IMR-90 (cell line): ENCODE data around the gene REV3L. TPM values are rescaled to one million over a fixed set of nuclear protein-coding genes. Genes with fewer than 3 reads are reported as not detected.
A peak's percentile ranks its signal among the peaks of the same experiment; 100 is the strongest.

Experiments used
- ATAC-seq: fragments of 200-7000 bp; cut with Tn5 transposase; 2 replicates; pipeline ENCODE4 v1.9.1; 2020; ENCODE audit warnings: low read depth, mild to moderate bottlenecking, moderate library complexity
- BruUV-seq: library from RNA; stranded (reverse); fragments of 400-500 nt; replicated peaks from 2 replicates; lab custom pipeline; 2021; lab: Mats Ljungman, UMichigan
- CTCF ChIA-PET: fragments of 300-600 bp; formaldehyde crosslinking; extraction: SDS; loops from one replicate; lab custom pipeline; 2021; ENCODE audit warnings: antibody characterized with exemption; lab: Yijun Ruan, JAX
- POLR2A ChIA-PET: fragments of 300-600 bp; sonication (Branson Sonifier 250); formaldehyde crosslinking; loops from one replicate; lab custom pipeline; 2022; ENCODE audit warnings: antibody characterized with exemption; ENCODE audit not compliant: unreplicated experiment; lab: Charles Lee
- DNase-seq: peaks from one replicate; pipeline ENCODE4 v3.0.0; 2013
- H2AFZ ChIP-seq: replicated peaks from 2 replicates; pipeline ENCODE3; 2013; ENCODE audit warnings: low read length, mild to moderate bottlenecking; ENCODE audit not compliant: poor library complexity
- H2AK5ac ChIP-seq: 2 replicates; pipeline ENCODE4 v1.6.1; 2013; ENCODE audit warnings: low read depth, low read length, inconsistent platforms
- H2AK9ac ChIP-seq: replicated peaks from 2 replicates; pipeline ENCODE3; 2013; ENCODE audit warnings: mild to moderate bottlenecking, low read depth, low read length, moderate library complexity; ENCODE audit not compliant: poor library complexity
- H2BK120ac ChIP-seq: 2 replicates; pipeline ENCODE4 v1.6.1; 2013; ENCODE audit warnings: low read depth, low read length, inconsistent platforms
- H2BK15ac ChIP-seq: 3 replicates; pipeline ENCODE4 v1.6.1; 2013; ENCODE audit warnings: low read depth, low read length, inconsistent platforms
- H2BK20ac ChIP-seq: 2 replicates; pipeline ENCODE4 v1.6.1; 2013; ENCODE audit warnings: low read depth, mild to moderate bottlenecking, inconsistent platforms, low read length, moderate library complexity
- H2BK5ac ChIP-seq: 2 replicates; pipeline ENCODE4 v1.6.1; 2013; ENCODE audit warnings: mild to moderate bottlenecking, low read depth, low read length, inconsistent platforms; ENCODE audit not compliant: poor library complexity, severe bottlenecking
- H3K14ac ChIP-seq: replicated peaks from 2 replicates; pipeline ENCODE4 v1.6.1; 2013; ENCODE audit warnings: low read depth, low read length, inconsistent platforms
- H3K18ac ChIP-seq: 2 replicates; pipeline ENCODE4 v1.6.1; 2013; ENCODE audit warnings: low read depth, low read length, control low read depth
- H3K23ac ChIP-seq: 2 replicates; pipeline ENCODE4 v1.6.1; 2013; ENCODE audit warnings: low read depth, low read length, inconsistent platforms
- H3K27ac ChIP-seq: 2 replicates; pipeline ENCODE4 v1.5.1; 2013; ENCODE audit warnings: mild to moderate bottlenecking, control low read depth, low read length; ENCODE audit not compliant: insufficient read depth
- H3K27me3 ChIP-seq: 2 replicates; pipeline ENCODE4 v1.6.1; 2013; ENCODE audit warnings: low read length; ENCODE audit not compliant: control insufficient read depth, insufficient read depth
- H3K36me3 ChIP-seq: 2 replicates; pipeline ENCODE4 v1.6.1; 2013; ENCODE audit warnings: low read length, mixed read lengths; ENCODE audit not compliant: control insufficient read depth, insufficient read depth
- H3K4ac ChIP-seq: 2 replicates; pipeline ENCODE4 v1.6.1; 2013; ENCODE audit warnings: low read depth, low read length, inconsistent platforms
- H3K4me1 ChIP-seq: 2 replicates; pipeline ENCODE4 v1.6.1; 2013; ENCODE audit warnings: low read length, mixed read lengths; ENCODE audit not compliant: control insufficient read depth, insufficient read depth
- H3K4me2 ChIP-seq: 2 replicates; pipeline ENCODE4 v1.6.1; 2013; ENCODE audit warnings: low read depth, mild to moderate bottlenecking, control low read depth, low read length, moderate library complexity
- H3K4me3 ChIP-seq: 2 replicates; pipeline ENCODE4 v1.5.1; 2013; ENCODE audit warnings: low read depth, mild to moderate bottlenecking, control low read depth, low read length, moderate library complexity; ENCODE audit not compliant: insufficient read depth
- H3K56ac ChIP-seq: 2 replicates; pipeline ENCODE4 v1.6.1; 2013; ENCODE audit warnings: low read length, inconsistent platforms; ENCODE audit not compliant: insufficient read depth; ENCODE audit errors: extremely low read depth
- H3K79me1 ChIP-seq, 2 experiments: 2 replicates each; pipeline ENCODE4 v1.6.1; 2013; ENCODE audit warnings: low read length in 2 of 2, inconsistent platforms in 1 of 2, low read depth in 1 of 2
- H3K9ac ChIP-seq: 2 replicates; pipeline ENCODE4 v1.6.1; 2013; ENCODE audit warnings: low read depth, low read length, control low read depth
- H3K9me1 ChIP-seq: 2 replicates; pipeline ENCODE4 v1.6.1; 2013; ENCODE audit warnings: low read length, inconsistent platforms; ENCODE audit not compliant: insufficient read depth
- H3K9me3 ChIP-seq: 2 replicates; pipeline ENCODE4 v1.6.1; 2013; ENCODE audit warnings: low read length; ENCODE audit not compliant: control insufficient read depth, insufficient read depth
- H4K20me1 ChIP-seq: 2 replicates; pipeline ENCODE4 v1.6.1; 2013; ENCODE audit warnings: low read length, inconsistent platforms; ENCODE audit not compliant: insufficient read depth
- H4K5ac ChIP-seq: 2 replicates; pipeline ENCODE4 v1.6.1; 2013; ENCODE audit warnings: mild to moderate bottlenecking, low read depth, low read length, control low read depth
- H4K8ac ChIP-seq, 2 experiments: 2 replicates each; pipeline ENCODE4 v1.6.1; 2013; ENCODE audit warnings: low read depth in 2 of 2, low read length in 2 of 2, control low read depth in 1 of 2, inconsistent platforms in 1 of 2
- H4K91ac ChIP-seq: 2 replicates; pipeline ENCODE4 v1.6.1; 2013; ENCODE audit warnings: low read depth, low read length, inconsistent platforms; ENCODE audit not compliant: insufficient read depth
- BHLHE40 ChIP-seq: fragments of 150-350 bp; IDR thresholded peaks from 2 replicates; pipeline ENCODE4 v1.6.1; 2016; ENCODE audit warnings: mild to moderate bottlenecking, low read depth, low read length
- CEBPB ChIP-seq: IDR thresholded peaks from 2 replicates; pipeline ENCODE4 v1.6.1; 2012; ENCODE audit warnings: low read depth, low read length, improper control_type of control experiment
- FOS ChIP-seq: fragments of 150-350 bp; IDR thresholded peaks from 2 replicates; pipeline ENCODE4 v1.6.1; 2016; ENCODE audit warnings: low read depth, low read length
- MAFK ChIP-seq: IDR thresholded peaks from 2 replicates; pipeline ENCODE4 v1.6.1; 2012; ENCODE audit warnings: low read depth, low read length, improper control_type of control experiment
- MXI1 ChIP-seq: IDR thresholded peaks from 2 replicates; pipeline ENCODE4 v1.6.1; 2012; ENCODE audit warnings: low read depth, mild to moderate bottlenecking, low read length, moderate library complexity, borderline replicate concordance
- NFE2L2 ChIP-seq: fragments of 150-350 bp; IDR thresholded peaks from 2 replicates; pipeline ENCODE4 v1.6.1; 2016; ENCODE audit warnings: low read depth, mild to moderate bottlenecking, low read length
- RAD21 ChIP-seq: IDR thresholded peaks from 2 replicates; pipeline ENCODE4 v1.6.1; 2012; ENCODE audit warnings: low read length, improper control_type of control experiment
- RCOR1 ChIP-seq: IDR thresholded peaks from 2 replicates; pipeline ENCODE4 v1.6.1; 2012; ENCODE audit warnings: mild to moderate bottlenecking, low read length, improper control_type of control experiment; ENCODE audit not compliant: insufficient replicate concordance
- RFX5 ChIP-seq: IDR thresholded peaks from 2 replicates; pipeline ENCODE4 v1.8.0; 2012; ENCODE audit warnings: low read depth, mild to moderate bottlenecking, low read length, moderate library complexity
- SMC3 ChIP-seq: fragments of 150-350 bp; IDR thresholded peaks from 2 replicates; pipeline ENCODE4 v1.6.1; 2016; ENCODE audit warnings: low read depth, mild to moderate bottlenecking, antibody characterized with exemption, low read length, moderate library complexity
- dilution Hi-C: fragments of 300-500 bp; cut with HindIII; formaldehyde crosslinking; loops from one replicate; pipeline ENCODE4 v1.14.3; 2018; ENCODE audit warnings: low sequenced_read_pairs; ENCODE audit not compliant: unreplicated experiment
- in situ Hi-C: fragments of 300-500 bp; cut with MboI; formaldehyde crosslinking; loops from 3 replicates; pipeline ENCODE4 v1.14.3; 2019; ENCODE audit warnings: low sequenced_read_pairs, inconsistent platforms, mixed read lengths
- intact Hi-C: fragments of 100-400 bp; cut with micrococcal nuclease; formaldehyde crosslinking; loops from 2 replicates; pipeline ENCODE4 v1.10.0; 2022
- polyA plus RNA-seq, 3 experiments: library from polyadenylated mRNA; depleted of rRNA; stranded (reverse); fragments of >200 nt; gene quantifications; 2 replicates each; pipeline ENCODE4 v1.2.3, GENCODE V29; 2012; ENCODE audit warnings: low replicate concordance in 1 of 3
- total RNA-seq: library from RNA; depleted of rRNA; stranded (reverse); fragments of >200 nt; gene quantifications from 2 replicates; pipeline ENCODE4 v1.2.3, GENCODE V29; 2012
- TF ChIP-seq, protein P1 (sequence below): fragments of 150-350 bp; IDR thresholded peaks from 2 replicates; pipeline ENCODE4 v1.6.1; 2016; ENCODE audit warnings: low read depth, mild to moderate bottlenecking, low read length, moderate library complexity, borderline replicate concordance

Gene REV3L
- total and polyA plus RNA-seq, 2 of the 4 experiments (the other 2 are of a cell fraction) = 7.4 to 15.4 TPM

DNA sequence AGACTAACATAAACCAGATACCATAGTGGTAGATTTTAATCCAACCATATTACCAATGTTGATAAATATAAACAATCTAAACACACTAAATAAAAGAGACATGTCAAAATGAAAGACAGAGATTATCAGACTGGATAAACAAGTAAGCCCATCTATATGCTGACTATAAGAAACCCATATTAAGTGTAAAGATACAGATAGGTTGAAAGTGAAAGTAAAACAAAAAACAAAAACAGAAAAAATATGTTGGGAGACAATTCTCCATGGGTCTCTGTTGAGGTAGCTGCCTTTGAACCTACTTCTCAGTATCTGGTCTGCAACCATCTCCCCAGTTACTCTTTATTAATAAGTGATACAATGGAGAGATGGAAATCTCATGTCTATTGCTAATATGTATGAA, 21.2 kb downstream of the REV3L start:
- peaks cover 10% of the 10 kb centered on the region for H3K9me1 ChIP-seq
- H3K23ac ChIP-seq = no peak overlapping the region
- BruUV-seq = no TSS peak
- no peak overlapping the region for H2BK15ac ChIP-seq
- H3K36me3 ChIP-seq = peaks cover 7% of the 10 kb centered on the region
- H3K4me3 ChIP-seq = no peak overlapping the region
- no peak overlapping the region for H4K91ac ChIP-seq
- H3K18ac ChIP-seq = no peak overlapping the region
- peak overlapping the region; percentile 98; the same call in 1 of the 2 replicates for H3K4me2 ChIP-seq
- CTCF ChIA-PET = interaction anchor here (0.7 kb wide), 1 partner anchor 47 kb away, joined by 3 read pairs; no protein-coding TSS in a partner anchor
- peaks cover 6% of the 10 kb centered on the region for H3K4me1 ChIP-seq
- H3K14ac ChIP-seq = no peak overlapping the region; the same call in 1 of the 2 replicates
- H3K27me3 ChIP-seq = no peaks in the 10 kb centered on the region
- peaks cover 2% of the 10 kb centered on the region; the same call in 1 of the 2 replicates for H3K9me3 ChIP-seq
- H3K56ac ChIP-seq = no peak overlapping the region
- in situ Hi-C loops (loop anchor here (10.0 kb wide), 1 partner anchor 197 kb away; no protein-coding TSS in a partner anchor), dilution Hi-C loops (no loop called here), intact Hi-C loops (loop anchor here (5.0 kb wide), 1 partner anchor 35 kb away; no protein-coding TSS in a partner anchor)
- H2AFZ ChIP-seq = no peak overlapping the region
- H2BK20ac ChIP-seq = no peak overlapping the region
- no peak overlapping the region for H2BK5ac ChIP-seq
- H4K20me1 ChIP-seq = peaks cover 9% of the 10 kb centered on the region
- H3K79me1 ChIP-seq = peaks cover 24 to 52% of the 10 kb centered on the region in 2 experiments; a peak in 3 of 4 replicates
- no peak overlapping the region for H3K27ac ChIP-seq
- no peak overlapping the region for H2AK5ac ChIP-seq
- H4K5ac ChIP-seq = no peak overlapping the region
- no peak overlapping the region for H2BK120ac ChIP-seq
- no peak overlapping the region for H2AK9ac ChIP-seq
- H3K4ac ChIP-seq = no peak overlapping the region
- TF ChIP-seq FOS (no peak), RCOR1 (no peak), NFE2L2 (no peak), CEBPB (no peak), MAFK (no peak), BHLHE40 (no peak), SMC3 (no peak), RAD21 (no peak), MXI1 (no peak), RFX5 (no peak)
- TF ChIP-seq, protein P1, sequence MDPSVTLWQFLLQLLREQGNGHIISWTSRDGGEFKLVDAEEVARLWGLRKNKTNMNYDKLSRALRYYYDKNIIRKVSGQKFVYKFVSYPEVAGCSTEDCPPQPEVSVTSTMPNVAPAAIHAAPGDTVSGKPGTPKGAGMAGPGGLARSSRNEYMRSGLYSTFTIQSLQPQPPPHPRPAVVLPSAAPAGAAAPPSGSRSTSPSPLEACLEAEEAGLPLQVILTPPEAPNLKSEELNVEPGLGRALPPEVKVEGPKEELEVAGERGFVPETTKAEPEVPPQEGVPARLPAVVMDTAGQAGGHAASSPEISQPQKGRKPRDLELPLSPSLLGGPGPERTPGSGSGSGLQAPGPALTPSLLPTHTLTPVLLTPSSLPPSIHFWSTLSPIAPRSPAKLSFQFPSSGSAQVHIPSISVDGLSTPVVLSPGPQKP = no peak
- no peak overlapping the region for H3K9ac ChIP-seq
- no peak overlapping the region; a peak in 1 of 4 replicates for H4K8ac ChIP-seq
- POLR2A ChIA-PET = no interaction called here
- ATAC-seq (no peak), DNase-seq (no peak)
